ENCODE results near the gene TMEM181.
"Not testable (repeated sequence)": the region's sequence is repeated elsewhere in the genome, so short reads cannot be mapped to it uniquely, and the experiment has no call there.

TMEM181 gene

GRCh38 chr6:158643836-158644230 is 83.9 kb downstream of the TMEM181 start:
- no peak for DNase-seq

GRCh38 chr6:158644231-158645063 is 84.6 kb downstream of the TMEM181 start, which contains the start of gene DYNLT1:
TSS of gene DYNLT1 (minus strand) at chr6:158644743. CDS start at chr6:158644708, 35 bp downstream.
- peak; percentile 95 for DNase-seq

- DNase-seq = no peak
These were observed 85.5 kb downstream of the TMEM181 start for GRCh38 chr6:158645064-158646022.

- no peak for DNase-seq
These were observed 86.4 kb downstream of the TMEM181 start for GRCh38 chr6:158646023-158646910.

- no peak for DNase-seq
These were observed 87.6 kb downstream of the TMEM181 start for GRCh38 chr6:158647501-158647900.

- no peak for DNase-seq
These were observed 88.8 kb downstream of the TMEM181 start for GRCh38 chr6:158648682-158649131.

- no peak for DNase-seq
These were observed 89.6 kb downstream of the TMEM181 start, which contains the start of gene SYTL3 for GRCh38 chr6:158649289-158650143. TSS of gene SYTL3 (plus strand) at chr6:158650054. CDS start at chr6:158663269, 13,215 bp downstream.

GRCh38 chr6:158651981-158652737 is 92.3 kb downstream of the TMEM181 start:
- not testable (repeated sequence) for DNase-seq

- DNase-seq = no peak
These were observed 93.9 kb downstream of the TMEM181 start for GRCh38 chr6:158653577-158654354.

- DNase-seq = no peak
These were observed 94.6 kb downstream of the TMEM181 start for GRCh38 chr6:158654498-158654897.

- DNase-seq = no peak
These were observed 95.1 kb downstream of the TMEM181 start for GRCh38 chr6:158654960-158655489.

- no peak for DNase-seq
These were observed 95.9 kb downstream of the TMEM181 start for GRCh38 chr6:158655569-158656450.

- DNase-seq = not testable (repeated sequence)
These were observed 97.1 kb downstream of the TMEM181 start for GRCh38 chr6:158656986-158657385.

- no peak for DNase-seq
These were observed 100.5 kb downstream of the TMEM181 start for GRCh38 chr6:158660333-158660754.

GRCh38 chr6:158661156-158661685 is 101.3 kb downstream of the TMEM181 start:
- no peak for DNase-seq

GRCh38 chr6:158662607-158662953 is 102.7 kb downstream of the TMEM181 start:
- no peak for DNase-seq

GRCh38 chr6:158662954-158663624 is 103.2 kb downstream of the TMEM181 start:
- peak; percentile 64 for DNase-seq
